Natural killer cell (primary cell): ENCODE results near the gene CHL1. TPM values are rescaled to one million over a fixed set of nuclear protein-coding genes. Genes with fewer than 3 reads are reported as not detected.

Experiments used
- ATAC-seq, 3 donors: fragments of 150-1000 bp in 2 of 3; fragments of 200-7000 bp in 1 of 3; cut with Tn5 transposase; 1 replicate in 1 of 3; 2 replicates in 2 of 3; pipeline ENCODE4 v1.10.0; 2021; ENCODE audit warnings: mild to moderate bottlenecking in 2 of 3, moderate library complexity in 2 of 3
- DNase-seq, 2 donors: peaks; one replicate each; pipeline versions ENCODE4 v3.0.0 to v3.0.0-alpha.2; 2013 to 2021; ENCODE audit warnings: mixed read lengths in 1 of 2
- H3K27ac ChIP-seq: one replicate; pipeline ENCODE4 v1.5.1; 2013; ENCODE audit warnings: mild to moderate bottlenecking, low read length
- H3K27me3 ChIP-seq: one replicate; pipeline ENCODE4 v1.6.1; 2013; ENCODE audit warnings: low read length; ENCODE audit not compliant: control insufficient read depth, insufficient read depth
- H3K36me3 ChIP-seq: one replicate; pipeline ENCODE4 v1.6.1; 2013; ENCODE audit warnings: low read length; ENCODE audit not compliant: control insufficient read depth, insufficient read depth
- H3K4me1 ChIP-seq: one replicate; pipeline ENCODE4 v1.6.1; 2013; ENCODE audit warnings: low read length; ENCODE audit not compliant: control insufficient read depth, insufficient read depth
- H3K4me3 ChIP-seq: one replicate; pipeline ENCODE4 v1.5.1; 2013; ENCODE audit warnings: low read length
- H3K9me3 ChIP-seq: one replicate; pipeline ENCODE4 v1.6.1; 2013; ENCODE audit warnings: low read length; ENCODE audit not compliant: control insufficient read depth, insufficient read depth
- H3K27ac Mint-ChIP-seq, 2 donors: one replicate each; pipeline ENCODE4 v1.8.0; 2022; ENCODE audit warnings: mild to moderate bottlenecking in 2 of 2, mixed read lengths in 2 of 2, moderate library complexity in 1 of 2
- H3K27me3 Mint-ChIP-seq, 2 donors: one replicate each; pipeline ENCODE4 v1.8.0; 2022; ENCODE audit warnings: low read depth in 2 of 2, mixed read lengths in 2 of 2
- H3K36me3 Mint-ChIP-seq: one replicate; pipeline ENCODE4 v1.8.0; 2022; ENCODE audit warnings: mixed read lengths
- H3K4me1 Mint-ChIP-seq, 2 donors: one replicate each; pipeline ENCODE4 v1.8.0; 2022; ENCODE audit warnings: mixed read lengths in 2 of 2
- H3K4me3 Mint-ChIP-seq: one replicate; pipeline ENCODE4 v1.8.0; 2022; ENCODE audit warnings: mild to moderate bottlenecking, moderate library complexity, mixed read lengths
- H3K9me3 Mint-ChIP-seq, 2 donors: one replicate each; pipeline ENCODE4 v1.8.0; 2022; ENCODE audit warnings: mixed read lengths in 2 of 2
- CTCF ChIP-seq: fragments of 200-600 bp; IDR thresholded peaks from one replicate; pipeline ENCODE4 v1.8.0; 2022; ENCODE audit warnings: antibody characterized with exemption
- WGBS: methylation state at CpG from one replicate; pipeline ENCODE4 v1.1.7; 2013; ENCODE audit warnings: missing lambda C conversion rate; ENCODE audit not compliant: insufficient coverage; 5-methylcytosine and 5-hydroxymethylcytosine counted together
- intact Hi-C: fragments of 100-400 bp; cut with micrococcal nuclease; formaldehyde crosslinking; loops from one replicate; pipeline ENCODE4 v1.14.2; 2022
- total RNA-seq, 4 donors: library from RNA; stranded (reverse); fragments of 120-200 nt in 1 of 4; gene quantifications; one replicate each; pipeline versions ENCODE4 v1.2.3 to v1.2.4, GENCODE V29; 2013 to 2022

CHL1 gene
- total RNA-seq, 3 donors from 2014 or later (not counting 1 experiment from before 2014, with no cell fraction given) = not detected

- Mint-ChIP-seq H3K4me1 (no peaks in the 10 kb centered on the region), H3K36me3 (peaks cover 6% of the 10 kb centered on the region), H3K4me3 (no peak overlapping the region), H3K27me3 (no peaks in the 10 kb centered on the region), H3K9me3 (peaks cover 9 to 16% of the 10 kb centered on the region in 2 donors), H3K27ac (no peak overlapping the region)
- no peaks in the 10 kb centered on the region for H3K36me3 ChIP-seq
- no peaks in the 10 kb centered on the region for H3K4me1 ChIP-seq
- no peak for DNase-seq
- TF ChIP-seq CTCF = no peak
- H3K4me3 ChIP-seq = no peak overlapping the region
- intact Hi-C loops = no loop called here
- H3K9me3 ChIP-seq = no peaks in the 10 kb centered on the region
- H3K27me3 ChIP-seq = no peaks in the 10 kb centered on the region
- ATAC-seq = no peak
- no peak overlapping the region for H3K27ac ChIP-seq
- 13% methylated on average over 4 of the region's 4 CpGs for WGBS
Observed at GRCh38 chr3:212432-212831, 15.9 kb downstream of the CHL1 start.

GRCh38 chr3:217099-217813, 20.7 kb downstream of the CHL1 start:
- WGBS = 66% methylated on average over 5 of the region's 5 CpGs
- intact Hi-C loops = no loop called here
- Histone ChIP-seq H3K36me3 (no peaks in the 10 kb centered on the region), H3K9me3 (no peaks in the 10 kb centered on the region), H3K27me3 (no peaks in the 10 kb centered on the region), H3K27ac (no peak overlapping the region), H3K4me3 (no peak overlapping the region), H3K4me1 (no peaks in the 10 kb centered on the region)
- H3K4me3 Mint-ChIP-seq = no peak overlapping the region
- TF ChIP-seq CTCF = no peak
- DNase-seq = no peak
- no peak for ATAC-seq
- H3K27ac Mint-ChIP-seq = no peak overlapping the region
- H3K4me1 Mint-ChIP-seq = no peaks in the 10 kb centered on the region
- peaks cover 6% of the 10 kb centered on the region for H3K36me3 Mint-ChIP-seq
- no peaks in the 10 kb centered on the region for H3K27me3 Mint-ChIP-seq
- peaks cover 13 to 16% of the 10 kb centered on the region in 2 donors for H3K9me3 Mint-ChIP-seq

- ATAC-seq (no peak), DNase-seq (no peak)
- Histone ChIP-seq H3K9me3 (no peaks in the 10 kb centered on the region), H3K4me3 (no peak overlapping the region), H3K27me3 (no peaks in the 10 kb centered on the region), H3K27ac (no peak overlapping the region), H3K36me3 (no peaks in the 10 kb centered on the region), H3K4me1 (no peaks in the 10 kb centered on the region)
- peaks cover 6% of the 10 kb centered on the region for H3K36me3 Mint-ChIP-seq
- H3K4me3 Mint-ChIP-seq = no peak overlapping the region
- H3K9me3 Mint-ChIP-seq = peaks cover 9 to 16% of the 10 kb centered on the region in 2 donors
- H3K27ac Mint-ChIP-seq = no peak overlapping the region
- WGBS = 10% methylated on average over 2 of the region's 2 CpGs
- H3K4me1 Mint-ChIP-seq = no peaks in the 10 kb centered on the region
- intact Hi-C loops = no loop called here
- TF ChIP-seq CTCF = no peak
- H3K27me3 Mint-ChIP-seq = no peaks in the 10 kb centered on the region
Observed at GRCh38 chr3:217948-218347, 21.4 kb downstream of the CHL1 start.
